Heart left ventricle (tissue), 16 donors: ENCODE results near the gene KCNH6. TPM values are rescaled to one million over a fixed set of nuclear protein-coding genes. Genes with fewer than 3 reads are reported as not detected.

Experiments used
- ATAC-seq, 4 donors: fragments of 200-7000 bp; cut with Tn5 transposase; one replicate each; pipeline ENCODE4 v1.9.1; 2020 to 2022; ENCODE audit warnings: moderate library complexity in 4 of 4, mild to moderate bottlenecking in 3 of 4, moderate number of reproducible peaks in 1 of 4
- DNase-seq, 5 donors: peaks; one replicate each; pipeline ENCODE4 v3.0.0-alpha.2; 2020
- H3K27ac ChIP-seq, 12 donors: fragments of 200-600 bp; sonication (generic) in 4 of 12; one replicate each; pipeline versions ENCODE4 v1.5.0 to v1.8.0; 2016 to 2022; ENCODE audit warnings: mild to moderate bottlenecking in 2 of 12
- H3K27me3 ChIP-seq, 9 donors: fragments of 200-600 bp; sonication (generic) in 2 of 9; one replicate each; pipeline versions ENCODE4 v1.5.1 to v1.8.0; 2016 to 2022; ENCODE audit warnings: mild to moderate bottlenecking in 3 of 9
- H3K36me3 ChIP-seq, 9 donors: fragments of 200-600 bp; sonication (generic) in 2 of 9; one replicate each; pipeline versions ENCODE4 v1.5.0 to v1.8.0; 2018 to 2022; ENCODE audit warnings: mild to moderate bottlenecking in 2 of 9
- H3K4me1 ChIP-seq, 12 donors: fragments of 200-600 bp; sonication (generic) in 4 of 12; one replicate each; pipeline versions ENCODE4 v1.5.0 to v1.8.0; 2016 to 2022; ENCODE audit warnings: mild to moderate bottlenecking in 3 of 12
- H3K4me3 ChIP-seq, 12 donors: fragments of 200-600 bp; sonication (generic) in 4 of 12; one replicate each; pipeline versions ENCODE4 v1.5.0 to v1.8.0; 2017 to 2022; ENCODE audit warnings: mild to moderate bottlenecking in 9 of 12, moderate library complexity in 4 of 12
- H3K9me3 ChIP-seq, 12 donors: fragments of 200-600 bp; sonication (generic) in 4 of 12; one replicate each; pipeline versions ENCODE4 v1.5.0 to v1.8.0; 2016 to 2022; ENCODE audit warnings: mild to moderate bottlenecking in 1 of 12
- CTCF ChIP-seq, 12 donors: fragments of 200-600 bp; sonication (generic) in 4 of 12; IDR thresholded peaks; one replicate each; pipeline versions ENCODE4 v1.5.0 to v1.8.0; 2018 to 2022; ENCODE audit warnings: antibody characterized with exemption in 12 of 12, mild to moderate bottlenecking in 5 of 12
- POLR2A ChIP-seq, 2 donors: fragments of 450-650 bp; IDR thresholded peaks; one replicate each; pipeline ENCODE4 v1.6.1; 2017; ENCODE audit warnings: antibody characterized with exemption in 2 of 2, mild to moderate bottlenecking in 2 of 2, moderate library complexity in 2 of 2
- WGBS, 4 donors: extraction: QIAGEN DNeasy Blood & Tissue Kit in 2 of 4; methylation state at CpG; one replicate each; pipeline versions ENCODE4 v1.1.5 to v1.1.7; 2013 to 2018; 5-methylcytosine and 5-hydroxymethylcytosine counted together
- intact Hi-C, 10 donors: fragments of 100-400 bp; cut with DNase I; formaldehyde crosslinking; loops; one replicate each; pipeline versions ENCODE4 v1.11.1 to v1.14.2; 2022
- polyA plus RNA-seq, 2 donors: library from polyadenylated mRNA; stranded (reverse); fragments of 200-250 nt; gene quantifications; one replicate each; pipeline ENCODE4 v1.2.3, GENCODE V29; 2013
- total RNA-seq, 9 donors: library from RNA; depleted of rRNA in 2 of 9; stranded (reverse); fragments of >200 nt in 2 of 9; fragmentation: NEBNext Ultra II Directional in 3 of 9; extraction: Animal tissue kit (Norgen Biotek cat#: 25700) in 3 of 9; gene quantifications; one replicate each; pipeline versions ENCODE4 v1.1.0 to v1.2.4, GENCODE V29; 2016 to 2023
- donor health status: ischemic (EF 13 %, LVEDD 7.1; RV severe dilation, severe dysfunction).
- donor health status: healthy with polysubstance abuse.
- donor health status: DM: no; HTN: yes; CAD: no.
- donor health status: DM: no; HTN: no; CAD: no.
- donor health status: ischemic (EF 25% LVEDD 6.9; RV normal size, moderate dysfunction).
- donor health status: ischemic (EF 25% LVEDD 5.7; RV mildly dilated, moderate dysfunction).
- donor health status: healthy.
- donor health status: DM: yes; HTN: yes; CAD: no.
- donor health status: ischemic (EF 35%, LVEDD 5.7; RV mildly dilated, moderate dysfunction).
- donor health status: nonischemic (EF 11% LVEDD 7.7; RV severe dilation, severe dysfunction).
- donor health status: DM: yes; HTN: yes; CAD: no.
- donor health status: PGD.
- donor health status: ischemic (EF 29% LVEDD 5.4; RV normal size, mild dysfunction).
- donor health status: nonischemic (EF 23%, LVEDD 6.1; RV moderate dilation, normal function).

Gene KCNH6
- total and polyA plus RNA-seq, 11 donors: 0.01 TPM; not detected in 10

DNA sequence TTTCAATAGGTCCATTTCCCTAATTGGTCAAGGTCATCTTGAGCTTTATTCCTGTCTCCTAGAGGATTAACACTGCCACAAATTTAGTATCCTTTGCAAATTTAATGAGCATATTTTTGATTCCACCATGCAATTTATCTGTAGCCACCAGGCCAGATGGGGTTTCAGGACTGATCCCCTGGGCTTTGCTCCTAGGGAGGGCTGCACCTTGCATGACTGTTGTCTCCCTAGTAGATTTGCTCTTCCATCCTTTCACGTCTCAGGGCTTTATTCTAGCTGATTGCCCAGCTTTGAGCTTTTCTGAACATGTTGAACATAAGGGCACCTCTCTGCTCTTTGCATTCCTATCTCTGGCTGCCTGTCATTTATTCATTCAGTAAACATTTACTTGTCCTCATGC is 7.7 kb upstream of the KCNH6 start:
- Histone ChIP-seq H3K27me3 (peaks cover 0 to 4% (median 0%) of the 10 kb centered on the region in 9 donors), H3K4me3 (no peak overlapping the region), H3K27ac (no peak overlapping the region), H3K9me3 (no peaks in the 10 kb centered on the region), H3K4me1 (no peaks in the 10 kb centered on the region), H3K36me3 (no peaks in the 10 kb centered on the region)
- WGBS, 4 donors: 55 to 76% (median 66%) methylated on average over 1 of the region's 1 CpG
- ATAC-seq: no peak
- DNase-seq: no peak
- intact Hi-C loops: no loop called here
- TF ChIP-seq CTCF (IDR thresholded peaks at IDR 0.05) (no peak), POLR2A (IDR thresholded peaks at IDR 0.05) (no peak)

DNA sequence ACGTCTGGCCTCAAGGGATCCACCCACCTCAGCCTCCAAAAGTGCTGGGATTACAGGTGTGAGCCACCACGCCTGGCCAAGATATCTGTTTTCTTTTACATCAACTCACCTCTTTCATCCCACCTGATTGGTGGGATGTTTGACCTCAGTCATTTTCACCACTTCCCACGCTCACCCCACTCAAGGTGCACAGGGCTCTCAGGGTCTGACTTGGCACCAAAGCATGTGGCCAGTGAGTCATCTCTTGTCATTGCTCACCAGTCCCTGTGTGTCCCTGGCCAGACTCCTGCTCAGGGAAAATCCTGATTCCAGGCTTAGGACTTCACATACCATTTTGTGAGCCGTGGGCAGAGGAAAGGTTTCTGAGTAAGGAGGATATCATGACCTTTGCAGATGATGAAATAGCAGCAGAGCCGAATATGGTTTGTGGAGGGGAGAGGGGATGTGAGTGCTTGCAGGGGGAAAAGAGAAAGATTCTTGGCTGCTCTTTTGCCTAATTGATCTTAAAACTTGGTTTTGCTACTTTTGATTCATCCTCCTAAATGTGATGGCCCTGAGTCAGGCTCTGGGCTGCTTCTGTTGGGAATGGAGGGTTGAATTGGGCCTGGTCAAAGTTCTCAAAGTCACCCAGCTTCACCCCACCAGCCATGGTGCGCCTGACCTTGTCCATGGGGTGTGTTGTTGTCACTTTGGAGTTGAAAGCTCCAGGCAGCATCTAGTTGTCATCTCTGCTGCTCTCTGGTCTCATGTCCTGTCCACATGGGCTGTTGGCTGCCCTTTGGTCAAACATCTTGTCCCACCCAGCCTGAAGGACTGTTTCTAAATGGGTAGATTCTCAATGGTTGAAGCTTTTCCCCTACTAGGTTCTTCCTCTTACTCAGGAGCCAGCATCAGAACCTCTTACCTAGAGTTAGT is 6.0 kb upstream of the KCNH6 start:
- intact Hi-C loops: no loop called here
- no peak overlapping the region for H3K27ac ChIP-seq
- TF ChIP-seq POLR2A (IDR thresholded peaks at IDR 0.05): no peak
- no peak for TF ChIP-seq CTCF (IDR thresholded peaks at IDR 0.05)
- H3K36me3 ChIP-seq: no peaks in the 10 kb centered on the region
- no peak overlapping the region for H3K4me3 ChIP-seq
- DNase-seq (no peak), ATAC-seq (no peak)
- 62 to 77% (median 69%) methylated on average over 6 of the region's 6 CpGs for WGBS, 4 donors
- peaks cover 0 to 4% (median 0%) of the 10 kb centered on the region in 9 donors for H3K27me3 ChIP-seq
- H3K4me1 ChIP-seq: no peaks in the 10 kb centered on the region
- no peaks in the 10 kb centered on the region for H3K9me3 ChIP-seq

DNA sequence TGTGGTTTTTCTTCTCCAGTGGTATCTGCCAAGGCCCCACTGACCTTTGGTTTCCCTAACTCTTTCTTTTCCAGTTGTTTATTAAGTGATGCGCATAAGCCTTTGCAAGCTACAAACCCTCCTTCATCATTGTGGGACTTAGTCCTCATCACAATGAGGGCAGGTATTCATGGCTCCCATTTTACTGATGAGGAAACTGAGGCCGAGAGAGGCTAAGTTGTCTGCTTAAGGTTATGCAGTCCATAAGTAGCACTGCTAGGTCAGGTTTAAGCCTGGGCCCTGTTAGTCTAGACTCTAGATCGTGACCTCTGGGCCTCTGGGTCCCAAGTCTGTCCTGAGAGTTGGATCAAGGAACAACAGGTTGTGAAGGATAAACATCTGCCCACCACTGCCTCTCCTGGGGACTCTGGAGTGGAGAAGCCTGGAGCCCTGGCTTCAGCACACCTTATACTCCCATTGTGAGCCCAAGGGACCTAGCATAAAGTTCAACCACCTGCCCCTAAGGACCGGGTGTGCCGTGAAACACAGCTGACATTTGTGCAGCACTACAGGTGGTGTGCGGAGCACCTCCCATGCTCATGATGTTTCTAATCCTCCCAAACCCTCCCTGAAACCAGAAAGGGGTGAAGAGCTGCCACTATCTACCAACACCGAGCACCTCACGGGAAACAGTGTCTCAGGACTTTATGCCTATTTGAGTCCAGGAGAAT is 5.2 kb upstream of the KCNH6 start:
- H3K4me3 ChIP-seq: no peak overlapping the region
- H3K36me3 ChIP-seq: no peaks in the 10 kb centered on the region
- no peak for DNase-seq
- TF ChIP-seq POLR2A (IDR thresholded peaks at IDR 0.05) (no peak), CTCF (IDR thresholded peaks at IDR 0.05) (no peak)
- peaks cover 0 to 5% (median 0%) of the 10 kb centered on the region in 12 donors for H3K4me1 ChIP-seq
- no peaks in the 10 kb centered on the region for H3K9me3 ChIP-seq
- intact Hi-C loops: no loop called here
- WGBS, 4 donors: 73 to 82% (median 77%) methylated on average over 8 of the region's 8 CpGs
- no peak for ATAC-seq
- H3K27me3 ChIP-seq: peaks cover 0 to 4% (median 0%) of the 10 kb centered on the region in 9 donors
- no peak overlapping the region for H3K27ac ChIP-seq
